GM21825 (cell line): Measurements from ENCODE around the gene C4orf54.

Experiments
- ATAC-seq: cut with Tn5 transposase; IDR thresholded peaks from one replicate; pipeline ENCODE4 v1.9.1; 2021; ENCODE audit warnings: mild to moderate bottlenecking, moderate library complexity; ENCODE audit not compliant: unreplicated experiment

Gene C4orf54

GRCh38 chr4:99625369-99625768 is 32.3 kb downstream of the C4orf54 start:
- ATAC-seq: no peak

GRCh38 chr4:99624141-99624719 is 33.4 kb downstream of the C4orf54 start:
- ATAC-seq: no peak

GRCh38 chr4:99622341-99622740 is 35.3 kb downstream of the C4orf54 start:
- ATAC-seq: no peak

GRCh38 chr4:99617374-99617773 is 40.3 kb downstream of the C4orf54 start:
- no peak for ATAC-seq

GRCh38 chr4:99615170-99615820 is 42.3 kb downstream of the C4orf54 start:
- no peak for ATAC-seq

- ATAC-seq: no peak
Measured at GRCh38 chr4:99614491-99614890, 43.1 kb downstream of the C4orf54 start.

GRCh38 chr4:99612704-99613103 is 44.9 kb downstream of the C4orf54 start:
- ATAC-seq: no peak

GRCh38 chr4:99612281-99612680 is 45.3 kb downstream of the C4orf54 start:
- no peak for ATAC-seq

GRCh38 chr4:99610605-99611175 is 46.9 kb downstream of the C4orf54 start:
- no peak for ATAC-seq

GRCh38 chr4:99608417-99608816 is 49.2 kb downstream of the C4orf54 start:
- ATAC-seq: no peak
